Measurements from ENCODE around the gene C9orf153.
"Not testable (repeated sequence)": the region's sequence is repeated elsewhere in the genome, so short reads cannot be mapped to it uniquely, and the experiment has no call there.

The C9orf153 gene

DNA sequence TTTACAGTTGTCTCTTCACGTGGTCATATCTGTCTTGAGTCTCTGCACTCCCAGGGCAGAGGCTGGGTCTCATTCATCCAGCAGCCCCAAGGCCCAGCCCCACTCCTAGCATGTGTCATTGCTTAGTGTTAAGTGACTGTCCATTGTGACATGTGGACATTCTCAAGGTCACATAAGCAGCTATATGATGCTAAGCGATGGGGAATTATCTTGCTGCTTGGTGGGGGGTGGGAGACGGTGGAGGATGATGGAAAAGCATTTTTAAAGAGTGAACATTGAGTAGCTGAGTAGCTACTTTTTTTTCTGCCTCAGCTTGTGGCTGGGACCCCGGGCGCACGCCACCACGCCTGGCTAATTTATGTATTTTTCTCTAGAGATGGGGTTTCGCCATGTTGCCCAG is at the start of gene C9orf153:
Gene C9orf153 (minus strand): TSS at position 101 of the 400 bp plus-strand sequence. CDS start 30,054 bp downstream, outside the sequence.
- no peak for DNase-seq

- no peak for DNase-seq
These were observed 49.2 kb upstream of the C9orf153 start for GRCh38 chr9:86308687-86309086.

DNA sequence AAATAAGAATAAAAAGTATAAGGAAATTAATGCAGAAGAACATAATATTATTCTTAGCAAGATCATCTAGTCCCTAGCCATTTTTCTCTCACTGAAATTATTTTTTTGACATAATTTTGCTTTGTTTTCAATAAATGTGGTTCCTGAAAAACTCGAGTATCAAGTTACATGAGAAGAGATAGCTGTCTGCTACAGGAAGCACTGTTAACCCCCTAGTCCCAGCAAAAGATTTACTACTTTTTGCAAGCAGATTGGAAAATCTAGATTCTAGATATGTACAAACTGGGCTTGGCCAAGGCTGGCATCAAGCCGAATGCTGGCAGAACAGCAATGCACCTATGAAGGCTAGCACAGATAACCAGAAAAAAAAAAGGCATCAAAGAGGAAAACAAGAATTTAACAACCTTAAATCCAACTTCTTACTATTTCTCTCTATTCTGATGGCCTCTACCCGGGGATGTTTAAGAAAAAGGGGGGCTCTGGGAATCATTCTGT is 44.8 kb upstream of the C9orf153 start:
- DNase-seq: no peak

DNA sequence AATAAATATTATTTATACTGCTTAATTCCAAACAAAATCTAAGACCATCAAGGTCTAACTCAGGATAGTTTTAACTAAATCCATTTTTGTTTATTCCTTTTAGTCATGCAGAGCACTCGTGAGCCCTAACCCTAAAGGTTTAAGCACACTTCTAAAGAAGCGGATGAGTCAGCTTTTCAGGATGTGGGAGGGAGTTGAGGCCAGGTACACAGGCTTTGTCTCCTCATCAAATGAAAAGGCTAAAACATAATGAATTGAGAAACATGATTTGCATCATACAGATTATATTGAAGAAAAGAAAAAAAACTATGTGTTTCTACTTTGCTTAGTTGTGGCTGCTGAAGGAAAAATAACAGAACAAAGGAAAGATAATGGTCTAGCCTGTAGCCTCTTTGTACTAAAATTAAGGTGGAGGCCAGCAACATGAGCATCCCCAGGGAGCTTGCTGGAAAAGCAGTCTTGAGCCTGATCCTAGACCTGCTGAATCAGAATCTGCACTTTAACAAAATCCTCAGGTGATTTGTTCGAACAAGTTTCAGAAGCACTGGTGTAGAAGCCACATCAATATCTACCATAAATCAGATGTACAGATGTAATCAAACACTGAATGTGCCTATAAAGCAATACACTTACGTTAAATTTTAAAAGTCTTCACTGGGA is 44.0 kb upstream of the C9orf153 start:
- DNase-seq: no peak

- no peak for DNase-seq
These were observed 42.2 kb upstream of the C9orf153 start for GRCh38 chr9:86301686-86302085.

- DNase-seq: no peak
These were observed 41.2 kb upstream of the C9orf153 start for GRCh38 chr9:86300701-86301100.

GRCh38 chr9:86298873-86299272 is 39.4 kb upstream of the C9orf153 start:
- DNase-seq: no peak

GRCh38 chr9:86290341-86290740 is 30.9 kb upstream of the C9orf153 start:
- not testable (repeated sequence) for DNase-seq

- no peak for DNase-seq
These were observed 29.2 kb upstream of the C9orf153 start for GRCh38 chr9:86288499-86289198.

GRCh38 chr9:86287013-86287412 is 27.6 kb upstream of the C9orf153 start:
- DNase-seq: peak; percentile 15 to 45

- peak in 1 of 2 experiments; percentile 3 for DNase-seq
These were observed 26.8 kb upstream of the C9orf153 start for GRCh38 chr9:86286278-86286677.

DNA sequence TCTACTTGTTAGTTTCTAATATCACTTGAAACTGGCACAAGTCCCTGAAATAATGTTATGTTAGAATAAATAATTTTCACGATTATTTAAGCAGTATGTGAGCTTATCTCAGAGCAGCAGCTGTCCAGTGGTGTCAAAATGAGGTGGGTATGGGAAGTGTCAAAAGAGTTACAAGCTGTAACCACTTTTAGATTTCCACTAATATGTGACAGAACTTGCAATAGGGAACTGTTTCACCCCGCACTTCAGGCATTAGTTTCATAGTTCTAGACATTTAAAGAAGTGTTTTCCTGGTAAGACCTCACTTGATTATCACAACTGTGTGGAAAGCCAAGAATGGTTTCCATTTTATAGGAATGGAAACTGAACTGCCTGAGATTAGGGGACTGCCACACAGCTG is 25.8 kb upstream of the C9orf153 start:
- DNase-seq: no peak

GRCh38 chr9:86282979-86283535 is 23.6 kb upstream of the C9orf153 start:
- DNase-seq: no peak

- peak; percentile 74 to 81 for DNase-seq
These were observed 22.9 kb upstream of the C9orf153 start, which contains the start of gene ISCA1 for GRCh38 chr9:86282077-86282978. TSS of gene ISCA1 (minus strand) at chr9:86282538. CDS start at chr9:86282458, 80 bp downstream.

DNA sequence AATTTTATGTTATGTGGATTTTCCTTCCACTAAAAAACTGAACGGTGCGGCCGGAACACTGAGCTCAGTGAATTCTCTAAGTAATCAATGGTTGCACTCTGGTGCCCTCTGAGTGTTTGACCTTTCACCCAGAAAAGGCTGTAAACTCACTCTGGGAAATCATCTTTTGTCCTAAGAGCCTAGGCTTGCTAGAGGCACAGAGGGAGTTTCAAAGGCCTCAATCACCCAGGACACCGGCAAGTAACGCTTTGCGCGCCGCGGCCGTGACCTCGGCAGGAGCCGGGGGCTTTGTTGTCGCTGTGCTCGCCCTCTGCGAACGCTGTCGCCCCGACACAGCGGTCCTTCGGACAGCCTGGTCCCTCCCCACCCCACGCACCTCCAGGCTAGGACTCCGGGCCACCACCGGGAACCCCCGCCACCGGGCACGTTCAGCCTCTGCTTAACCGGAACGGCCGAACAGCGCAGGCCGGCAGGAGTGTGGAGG is 22.2 kb upstream of the C9orf153 start:
- peak in 1 of 2 experiments; percentile 23 for DNase-seq

GRCh38 chr9:86280580-86280979 is 21.1 kb upstream of the C9orf153 start:
- no peak for DNase-seq

DNA sequence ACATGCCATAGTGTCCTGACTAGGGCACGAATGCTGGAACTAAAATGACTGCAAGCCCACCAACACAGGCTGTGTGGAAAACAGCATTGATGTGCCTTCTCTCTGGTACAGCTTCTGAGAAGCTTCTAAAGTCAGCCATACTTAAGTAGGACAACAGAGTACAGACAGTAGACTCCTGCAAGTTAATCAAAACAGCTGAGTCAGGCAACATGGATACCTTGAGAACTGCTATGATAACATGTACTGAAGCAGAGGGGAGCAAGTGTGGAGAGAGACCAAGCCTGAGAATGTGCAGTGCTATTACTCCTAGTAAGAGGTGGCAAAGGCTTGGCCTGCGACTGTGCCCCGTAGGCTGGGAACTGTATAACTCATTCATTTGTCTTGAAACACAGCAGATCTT is 20.4 kb upstream of the C9orf153 start:
- no peak for DNase-seq

- DNase-seq: no peak
These were observed 17.6 kb upstream of the C9orf153 start for GRCh38 chr9:86277072-86277471.

DNA sequence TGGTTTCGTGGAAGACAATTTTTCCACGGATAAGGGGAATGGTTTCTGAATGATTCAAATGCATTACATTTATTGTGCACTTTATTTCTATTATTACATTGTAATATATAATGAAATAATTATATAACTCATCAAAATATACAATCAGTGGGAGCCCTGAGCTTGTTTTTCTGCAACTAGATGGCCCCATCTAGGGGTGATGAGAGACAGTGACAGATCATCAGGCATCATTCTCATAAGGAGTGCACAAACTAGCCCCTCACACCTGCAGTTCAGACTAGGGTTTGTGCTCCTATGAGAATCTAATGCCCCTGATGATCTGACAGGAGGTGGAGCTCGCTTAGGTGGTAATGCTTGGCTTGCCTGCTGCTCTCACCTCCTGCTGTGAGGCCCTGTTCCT is 16.5 kb upstream of the C9orf153 start:
- DNase-seq: no peak

GRCh38 chr9:86274821-86275643 is 15.6 kb upstream of the C9orf153 start:
- DNase-seq: no peak

DNA sequence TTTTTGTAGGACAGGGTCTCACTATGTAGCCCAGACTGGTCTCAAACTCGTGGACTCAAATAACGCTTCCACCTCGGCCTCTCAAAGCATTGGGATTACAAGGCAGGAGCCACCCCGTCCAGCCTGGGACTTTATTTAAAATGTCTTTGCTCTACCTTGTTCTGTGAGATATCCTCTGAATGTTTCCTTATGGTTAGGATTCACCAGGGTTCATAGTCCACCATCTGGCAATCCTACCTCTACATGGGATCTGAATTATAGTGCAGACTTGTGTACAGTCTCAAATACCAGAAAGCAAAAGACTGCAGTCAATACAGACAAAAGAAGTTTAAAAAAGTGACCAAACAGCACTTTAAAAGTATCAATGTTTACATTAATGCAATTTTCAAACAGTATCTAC is 12.8 kb upstream of the C9orf153 start:
- DNase-seq: no peak

DNA sequence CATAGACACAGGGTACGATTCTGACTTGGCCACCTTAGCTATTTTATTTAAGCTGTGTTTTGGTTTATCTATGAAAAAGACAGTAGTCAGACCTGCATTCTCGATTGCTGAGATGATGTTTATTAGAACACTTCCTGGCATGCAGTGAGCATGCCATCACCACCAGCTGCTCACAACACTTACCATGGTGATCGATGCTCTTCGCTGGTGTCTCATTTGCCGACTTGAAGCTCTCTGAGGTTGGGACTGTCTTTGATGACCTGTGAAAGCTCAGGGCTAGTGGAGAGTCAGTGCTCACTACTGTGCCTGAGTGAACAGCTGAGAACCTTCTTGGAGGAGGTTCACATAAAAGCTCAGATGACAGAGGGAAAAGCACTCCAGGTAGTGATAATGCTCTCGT is 4.4 kb upstream of the C9orf153 start:
- no peak for DNase-seq
